ENCODE measurements around the gene MOB2.

Gene MOB2

GRCh38 chr11:1433568-1433967, 53.0 kb downstream of the MOB2 start:
- H3K27ac ChIP-seq (ENCODE audit: low read depth, low read length): no peak overlapping the region
- no peak for TF ChIP-seq EZH2phosphoT487 (conservative IDR thresholded peaks at IDR 0.05; ENCODE audit: low read length)
- no peak for TF ChIP-seq CTCF (IDR thresholded peaks at IDR 0.05; ENCODE audit: insufficient read depth, low read length, poor library complexity, severe bottlenecking)
- no peaks in the 10 kb centered on the region for H4K20me1 ChIP-seq (ENCODE audit: low read depth, low read length)
- no peaks in the 10 kb centered on the region for H3K79me2 ChIP-seq (ENCODE audit: insufficient read depth, low read length)
- no peak overlapping the region for H3K4me2 ChIP-seq (ENCODE audit: low read depth, low read length, poor library complexity, severe bottlenecking)
- H3K4me3 ChIP-seq (ENCODE audit: insufficient read depth, low read length, poor library complexity, severe bottlenecking): no peak overlapping the region
- no peak overlapping the region for H2AFZ ChIP-seq (ENCODE audit: low read depth, low read length, severe bottlenecking)
- no peaks in the 10 kb centered on the region for H3K9me3 ChIP-seq (ENCODE audit: insufficient read depth, low read length)
- no peaks in the 10 kb centered on the region for H3F3A ChIP-seq (ENCODE audit: insufficient read depth)
- no peaks in the 10 kb centered on the region for H3K36me3 ChIP-seq (ENCODE audit: low read length)
- H3K27me3 ChIP-seq (ENCODE audit: low read length): no peaks in the 10 kb centered on the region
- H3K9me2 ChIP-seq (replicated peaks; ENCODE audit: insufficient read depth, low read length): no peaks in the 10 kb centered on the region
- no peak overlapping the region for H3K9ac ChIP-seq (ENCODE audit: low read length)

- H3K9me3 ChIP-seq (ENCODE audit: insufficient read depth, low read length): no peaks in the 10 kb centered on the region
- no peak overlapping the region for H3K4me3 ChIP-seq (ENCODE audit: insufficient read depth, low read length, poor library complexity, severe bottlenecking)
- no peaks in the 10 kb centered on the region for H3F3A ChIP-seq (ENCODE audit: insufficient read depth)
- no peaks in the 10 kb centered on the region for H3K79me2 ChIP-seq (ENCODE audit: insufficient read depth, low read length)
- H3K4me2 ChIP-seq (ENCODE audit: low read depth, low read length, poor library complexity, severe bottlenecking): no peak overlapping the region
- no peak overlapping the region for H2AFZ ChIP-seq (ENCODE audit: low read depth, low read length, severe bottlenecking)
- no peak overlapping the region for H3K27ac ChIP-seq (ENCODE audit: low read depth, low read length)
- no peaks in the 10 kb centered on the region for H3K9me2 ChIP-seq (replicated peaks; ENCODE audit: insufficient read depth, low read length)
- no peak overlapping the region for H3K9ac ChIP-seq (ENCODE audit: low read length)
- H3K36me3 ChIP-seq (ENCODE audit: low read length): no peaks in the 10 kb centered on the region
- H3K27me3 ChIP-seq (ENCODE audit: low read length): no peaks in the 10 kb centered on the region
- TF ChIP-seq EZH2phosphoT487 (conservative IDR thresholded peaks at IDR 0.05; ENCODE audit: low read length) (no peak), CTCF (IDR thresholded peaks at IDR 0.05; ENCODE audit: insufficient read depth, low read length, poor library complexity, severe bottlenecking) (no peak)
- H4K20me1 ChIP-seq (ENCODE audit: low read depth, low read length): no peaks in the 10 kb centered on the region
Observed at GRCh38 chr11:1428762-1429316, 57.7 kb downstream of the MOB2 start.

GRCh38 chr11:1425439-1425838, 61.1 kb downstream of the MOB2 start:
- Histone ChIP-seq H3K36me3 (ENCODE audit: low read length) (no peaks in the 10 kb centered on the region), H3K4me2 (ENCODE audit: low read depth, low read length, poor library complexity, severe bottlenecking) (no peak overlapping the region), H3K79me2 (ENCODE audit: insufficient read depth, low read length) (no peaks in the 10 kb centered on the region), H3K9me3 (ENCODE audit: insufficient read depth, low read length) (no peaks in the 10 kb centered on the region), H3K4me3 (ENCODE audit: insufficient read depth, low read length, poor library complexity, severe bottlenecking) (no peak overlapping the region), H4K20me1 (ENCODE audit: low read depth, low read length) (no peaks in the 10 kb centered on the region), H3K27me3 (ENCODE audit: low read length) (no peaks in the 10 kb centered on the region), H3K9ac (ENCODE audit: low read length) (no peak overlapping the region), H3K9me2 (replicated peaks; ENCODE audit: insufficient read depth, low read length) (no peaks in the 10 kb centered on the region), H3K27ac (ENCODE audit: low read depth, low read length) (no peak overlapping the region), H2AFZ (ENCODE audit: low read depth, low read length, severe bottlenecking) (no peak overlapping the region), H3F3A (ENCODE audit: insufficient read depth) (no peaks in the 10 kb centered on the region)
- TF ChIP-seq EZH2phosphoT487 (conservative IDR thresholded peaks at IDR 0.05; ENCODE audit: low read length) (no peak), CTCF (IDR thresholded peaks at IDR 0.05; ENCODE audit: insufficient read depth, low read length, poor library complexity, severe bottlenecking) (no peak)
